GM23338 (cell line): ENCODE data around the gene PDE4D. TPM values are rescaled to one million over a fixed set of nuclear protein-coding genes. Genes with fewer than 3 reads are reported as not detected.
"Not testable (repeated sequence)": the region's sequence is repeated elsewhere in the genome, so short reads cannot be mapped to it uniquely, and the experiment has no call there.

Experiments
- ATAC-seq: fragments of 200-7000 bp; cut with Tn5 transposase; 3 replicates; pipeline ENCODE4 v1.9.1; 2020
- DNase-seq: peaks from one replicate; pipeline ENCODE4 v3.0.0-alpha.2; 2015; ENCODE audit warnings: low spot score
- H2AFZ ChIP-seq: fragments of 200-600 bp; sonication (generic); 2 replicates; pipeline ENCODE4 v1.8.0; 2016; ENCODE audit warnings: antibody characterized with exemption, mild to moderate bottlenecking, moderate library complexity
- H3F3A ChIP-seq: fragments of 200-600 bp; sonication (generic); replicated peaks from 2 replicates; pipeline ENCODE4 v1.8.0; 2017; ENCODE audit warnings: antibody characterized with exemption, mixed run types, low read depth
- H3K27ac ChIP-seq: fragments of 200-600 bp; sonication (generic); 2 replicates; pipeline ENCODE4 v1.6.1; 2016; ENCODE audit warnings: low read depth
- H3K27me3 ChIP-seq: fragments of 200-600 bp; sonication (generic); 2 replicates; pipeline ENCODE4 v1.8.0; 2016; ENCODE audit warnings: mild to moderate bottlenecking, mixed run types, moderate library complexity; ENCODE audit not compliant: insufficient read depth
- H3K36me3 ChIP-seq: fragments of 200-600 bp; sonication (generic); 2 replicates; pipeline ENCODE4 v1.8.0; 2016; ENCODE audit warnings: mild to moderate bottlenecking; ENCODE audit not compliant: insufficient read depth
- H3K4me1 ChIP-seq: fragments of 200-600 bp; sonication (generic); 2 replicates; pipeline ENCODE4 v1.8.0; 2016; ENCODE audit warnings: mild to moderate bottlenecking, moderate library complexity; ENCODE audit not compliant: insufficient read depth
- H3K4me2 ChIP-seq: fragments of 200-600 bp; sonication (generic); 2 replicates; pipeline ENCODE4 v1.7.1; 2017; ENCODE audit warnings: mixed run types
- H3K4me3 ChIP-seq: fragments of 200-600 bp; sonication (generic); 2 replicates; pipeline ENCODE4 v1.6.1; 2016; ENCODE audit warnings: mixed run types
- H3K79me2 ChIP-seq: fragments of 200-600 bp; sonication (generic); replicated peaks from 2 replicates; pipeline ENCODE4 v1.8.0; 2017; ENCODE audit warnings: mild to moderate bottlenecking; ENCODE audit not compliant: insufficient read depth
- H3K9me2 ChIP-seq: fragments of 200-600 bp; sonication (generic); 2 replicates; pipeline ENCODE4 v1.8.0; 2017; ENCODE audit not compliant: insufficient read depth
- H4K20me1 ChIP-seq: fragments of 200-600 bp; sonication (generic); replicated peaks from 2 replicates; pipeline ENCODE4 v1.8.0; 2017; ENCODE audit warnings: mild to moderate bottlenecking; ENCODE audit not compliant: insufficient read depth
- H3K27ac Mint-ChIP-seq: 2 replicates; pipeline ENCODE4 v1.8.0; 2020; ENCODE audit warnings: inconsistent platforms, mild to moderate bottlenecking, moderate library complexity, mixed read lengths
- H3K27me3 Mint-ChIP-seq: 3 replicates; pipeline ENCODE4 v1.8.0; 2022; ENCODE audit warnings: low read depth, mild to moderate bottlenecking, moderate library complexity, mixed read lengths, inconsistent platforms; ENCODE audit not compliant: insufficient read depth, poor library complexity
- H3K36me3 Mint-ChIP-seq: 3 replicates; pipeline ENCODE4 v1.8.0; 2021; ENCODE audit warnings: low read depth, mild to moderate bottlenecking, inconsistent platforms, moderate library complexity, mixed read lengths
- H3K4me1 Mint-ChIP-seq: 3 replicates; pipeline ENCODE4 v1.8.0; 2020; ENCODE audit warnings: mild to moderate bottlenecking, inconsistent platforms, mixed read lengths
- H3K4me3 Mint-ChIP-seq: 3 replicates; pipeline ENCODE4 v1.8.0; 2021; ENCODE audit warnings: moderate library complexity, mild to moderate bottlenecking, inconsistent platforms, mixed read lengths
- H3K9me3 Mint-ChIP-seq: 3 replicates; pipeline ENCODE4 v1.8.0; 2020; ENCODE audit warnings: moderate library complexity, mild to moderate bottlenecking, inconsistent platforms, mixed read lengths
- CTCF ChIP-seq, 2 experiments: fragments of 200-600 bp in 1 of 2; sonication (generic) in 1 of 2; conservative IDR thresholded peaks; 2 replicates each; pipeline versions ENCODE4 v1.5.1 to v1.6.1; 2016 to 2017; ENCODE audit warnings: antibody characterized with exemption in 2 of 2, low read depth in 2 of 2, mild to moderate bottlenecking in 2 of 2, moderate library complexity in 1 of 2
- ETS1 ChIP-seq: IDR thresholded peaks from 2 replicates; pipeline ENCODE4 v1.6.1; 2016; ENCODE audit warnings: antibody characterized with exemption
- EZH2phosphoT487 ChIP-seq: fragments of 200-600 bp; sonication (generic); IDR thresholded peaks from one replicate; pipeline ENCODE4 v1.8.1; 2018; ENCODE audit warnings: antibody characterized with exemption; ENCODE audit not compliant: unreplicated experiment
- JUNB ChIP-seq: IDR thresholded peaks from one replicate; pipeline ENCODE4 v1.6.1; 2016; ENCODE audit warnings: antibody characterized with exemption; ENCODE audit not compliant: unreplicated experiment
- NANOG ChIP-seq: IDR thresholded peaks from 2 replicates; pipeline ENCODE4 v1.6.1; 2016; ENCODE audit warnings: antibody characterized with exemption, borderline replicate concordance
- POLR2AphosphoS5 ChIP-seq: IDR thresholded peaks from 2 replicates; pipeline ENCODE4 v1.6.1; 2016; ENCODE audit warnings: antibody characterized with exemption, low read depth
- STAT1 ChIP-seq: IDR thresholded peaks from one replicate; pipeline ENCODE4 v1.6.1; 2016; ENCODE audit warnings: antibody characterized with exemption; ENCODE audit not compliant: unreplicated experiment
- ZNF114 ChIP-seq: fragments of 250-450 bp; sonication (Bioruptor Pico); IDR thresholded peaks from 2 replicates; pipeline ENCODE4 v1.5.0; 2020; ENCODE audit warnings: mild to moderate bottlenecking, moderate library complexity
- polyA plus RNA-seq: library from polyadenylated mRNA; unstranded; fragments of >200 nt; fragmentation: Nextera tagmentation; extraction: Ambion mirVana; gene quantifications from 2 replicates; pipeline ENCODE4 v1.2.1, GENCODE V29; 2016
- total RNA-seq: library from RNA; depleted of rRNA; stranded (reverse); fragments of >200 nt; shearing (Covaris generic); gene quantifications from 2 replicates; pipeline ENCODE4 v1.2.3, GENCODE V29; 2014

Gene PDE4D
- total and polyA plus RNA-seq, 2 experiments from 2014 or later, result 2.1 to 4.7 TPM

GRCh38 chr5:59666440-59667068 lies 227.0 kb downstream of the PDE4D start:
- Histone ChIP-seq H3K27me3 (no peaks in the 10 kb centered on the region), H3K4me1 (peaks cover 10% of the 10 kb centered on the region; the same call in 1 of the 2 replicates), H3K36me3 (no peaks in the 10 kb centered on the region), H3K79me2 (no peaks in the 10 kb centered on the region), H4K20me1 (no peaks in the 10 kb centered on the region), H2AFZ (no peak overlapping the region), H3F3A (no peaks in the 10 kb centered on the region), H3K4me3 (no peak overlapping the region), H3K4me2 (no peak overlapping the region), H3K27ac (no peak overlapping the region), H3K9me2 (peaks cover 9% of the 10 kb centered on the region; the same call in 1 of the 2 replicates)
- TF ChIP-seq NANOG (no peak), POLR2AphosphoS5 (no peak), ETS1 (no peak), EZH2phosphoT487 (no peak)
- H3K36me3 Mint-ChIP-seq, result no peaks in the 10 kb centered on the region
- DNase-seq, result no peak
- no peak overlapping the region for H3K27ac Mint-ChIP-seq
- H3K9me3 Mint-ChIP-seq, result no peaks in the 10 kb centered on the region
- H3K27me3 Mint-ChIP-seq, result no peaks in the 10 kb centered on the region
- no peak for ATAC-seq
- no peak overlapping the region for H3K4me3 Mint-ChIP-seq
- H3K4me1 Mint-ChIP-seq, result peaks cover 9% of the 10 kb centered on the region

- not testable (repeated sequence) for H3K27ac ChIP-seq, H3K4me3 Mint-ChIP-seq, H3K36me3 Mint-ChIP-seq, H3K9me3 Mint-ChIP-seq, H3K4me1 Mint-ChIP-seq, H3K27me3 Mint-ChIP-seq, ATAC-seq, H3K9me2 ChIP-seq, H3K4me2 ChIP-seq, H3K27me3 ChIP-seq, H4K20me1 ChIP-seq, DNase-seq, H2AFZ ChIP-seq, H3F3A ChIP-seq, H3K36me3 ChIP-seq, H3K79me2 ChIP-seq, H3K4me3 ChIP-seq
- H3K27ac Mint-ChIP-seq, result peak overlapping the region; percentile 58; the same call in 1 of the 2 replicates
- TF ChIP-seq CTCF (conservative IDR thresholded peaks at IDR 0.05; ENCODE audit: low read depth in 2 of 2), result peak; percentile 26 to 27
- H3K4me1 ChIP-seq, result peaks cover 15% of the 10 kb centered on the region; the same call in 1 of the 2 replicates
Observed at GRCh38 chr5:59665832-59666203, 227.7 kb downstream of the PDE4D start.

- no peaks in the 10 kb centered on the region for H3K27me3 ChIP-seq
- peaks cover 9% of the 10 kb centered on the region; the same call in 1 of the 2 replicates for H3K9me2 ChIP-seq
- H3K4me3 Mint-ChIP-seq, result no peak overlapping the region
- H3K27ac Mint-ChIP-seq, result no peak overlapping the region
- peaks cover 10% of the 10 kb centered on the region for H3K4me1 Mint-ChIP-seq
- no peaks in the 10 kb centered on the region for H3K9me3 Mint-ChIP-seq
- DNase-seq (no peak), ATAC-seq (no peak)
- H3K79me2 ChIP-seq, result no peaks in the 10 kb centered on the region
- no peaks in the 10 kb centered on the region for H3K36me3 Mint-ChIP-seq
- H3F3A ChIP-seq, result no peaks in the 10 kb centered on the region
- no peaks in the 10 kb centered on the region for H3K27me3 Mint-ChIP-seq
- H3K4me2 ChIP-seq, result no peak overlapping the region
- no peaks in the 10 kb centered on the region for H4K20me1 ChIP-seq
- H3K27ac ChIP-seq, result no peak overlapping the region
- no peak overlapping the region for H2AFZ ChIP-seq
- no peak overlapping the region for H3K4me3 ChIP-seq
- no peaks in the 10 kb centered on the region for H3K36me3 ChIP-seq
- H3K4me1 ChIP-seq, result peaks cover 15% of the 10 kb centered on the region; the same call in 1 of the 2 replicates
- TF ChIP-seq POLR2AphosphoS5, result no peak
- TF ChIP-seq NANOG, result no peak
- no peak for TF ChIP-seq EZH2phosphoT487
- TF ChIP-seq ETS1, result no peak
- TF ChIP-seq STAT1, result no peak
- TF ChIP-seq JUNB, result no peak
- TF ChIP-seq ZNF114 (CRISPR knock-in tag), result no peak
- no peak for TF ChIP-seq CTCF (conservative IDR thresholded peaks at IDR 0.05; ENCODE audit: low read depth in 2 of 2)
Observed at GRCh38 chr5:59665086-59665831, 228.3 kb downstream of the PDE4D start.
